ENCODE measurements around the gene WNT1. TPM values are rescaled to one million over a fixed set of nuclear protein-coding genes. Genes with fewer than 3 reads are reported as not detected.

Gene WNT1
- total and polyA plus RNA-seq, 8 donors = not detected

- peak overlapping the region; percentile 26 to 53 (median 40) for H3K4me3 ChIP-seq
- H3K36me3 ChIP-seq = no peaks in the 10 kb centered on the region
- H3K9me3 ChIP-seq = no peaks in the 10 kb centered on the region
- WGBS, 5 donors = 7 to 26% (median 8%) methylated on average over 21 to 50 of the region's 50 CpGs
- H3K27me3 ChIP-seq = peaks cover 32 to 100% (median 88%) of the 10 kb centered on the region in 3 donors
- peaks cover 39 to 54% (median 47%) of the 10 kb centered on the region in 4 donors for H3K4me1 ChIP-seq
- H3K27ac ChIP-seq = no peak overlapping the region
- intact Hi-C loops (cut with DNase I; ENCODE audit: low total_unique reads) = no loop called here
- DNase-seq = peak; percentile 67 to 85
- TF ChIP-seq CTCF (IDR thresholded peaks at IDR 0.05) (peak in 5 of 7 experiments; percentile 38 to 85 (median 59)), POLR2A (IDR thresholded peaks at IDR 0.05) (no peak), EP300 (IDR thresholded peaks at IDR 0.05) (no peak), POLR2AphosphoS5 (IDR thresholded peaks at IDR 0.05) (no peak)
These were observed 536 bp upstream of the WNT1 start for GRCh38 chr12:48977290-48978281.

GRCh38 chr12:48978741-48979601, 849 bp downstream of the WNT1 start:
- Histone ChIP-seq H3K9me3 (no peaks in the 10 kb centered on the region), H3K4me3 (peak overlapping the region; percentile 26 to 53 (median 40)), H3K36me3 (no peaks in the 10 kb centered on the region), H3K4me1 (peaks cover 39 to 46% (median 44%) of the 10 kb centered on the region in 4 donors), H3K27ac (no peak overlapping the region), H3K27me3 (peaks cover 29 to 100% (median 84%) of the 10 kb centered on the region in 3 donors)
- no peak for TF ChIP-seq POLR2A (IDR thresholded peaks at IDR 0.05)
- intact Hi-C loops (cut with DNase I; ENCODE audit: low total_unique reads) = no loop called here
- WGBS, 5 donors = 2 to 4% (median 3%) methylated on average over 25 to 45 of the region's 45 CpGs
- DNase-seq = no peak

- Histone ChIP-seq H3K27ac (peak overlapping the region in 2 of 5 donors; percentile 13 to 40), H3K4me3 (peak overlapping the region; percentile 25 to 53 (median 40)), H3K4me1 (peaks cover 39 to 44% (median 43%) of the 10 kb centered on the region in 4 donors), H3K9me3 (no peaks in the 10 kb centered on the region), H3K27me3 (peaks cover 29 to 100% (median 78%) of the 10 kb centered on the region in 3 donors), H3K36me3 (no peaks in the 10 kb centered on the region)
- intact Hi-C loops (cut with DNase I; ENCODE audit: low total_unique reads) = no loop called here
- 1 to 2% (median 1%) methylated on average over 29 to 55 of the region's 55 CpGs for WGBS, 5 donors
- no peak for TF ChIP-seq EP300 (IDR thresholded peaks at IDR 0.05)
- TF ChIP-seq POLR2AphosphoS5 (IDR thresholded peaks at IDR 0.05) = no peak
- TF ChIP-seq POLR2A (IDR thresholded peaks at IDR 0.05) = no peak
- no peak for TF ChIP-seq CTCF (IDR thresholded peaks at IDR 0.05)
- peak; percentile 53 to 62 for DNase-seq
These were observed 1.7 kb downstream of the WNT1 start for GRCh38 chr12:48979602-48980388.

- no peak for TF ChIP-seq EP300 (IDR thresholded peaks at IDR 0.05)
- no peak for TF ChIP-seq CTCF (IDR thresholded peaks at IDR 0.05)
- TF ChIP-seq POLR2A (IDR thresholded peaks at IDR 0.05) = no peak
- no peak for TF ChIP-seq POLR2AphosphoS5 (IDR thresholded peaks at IDR 0.05)
- 1 to 5% (median 2%) methylated on average over 30 to 46 of the region's 46 CpGs for WGBS, 5 donors
- peak overlapping the region; percentile 25 to 53 (median 40) for H3K4me3 ChIP-seq
- peaks cover 29 to 100% (median 79%) of the 10 kb centered on the region in 3 donors for H3K27me3 ChIP-seq
- H3K4me1 ChIP-seq = peaks cover 39 to 45% (median 43%) of the 10 kb centered on the region in 4 donors
- peak in 1 of 2 donors; percentile 49 for DNase-seq
- intact Hi-C loops (cut with DNase I; ENCODE audit: low total_unique reads) = no loop called here
- H3K9me3 ChIP-seq = no peaks in the 10 kb centered on the region
- H3K36me3 ChIP-seq = no peaks in the 10 kb centered on the region
- peak overlapping the region in 2 of 5 donors; percentile 13 to 40 for H3K27ac ChIP-seq
These were observed 2.3 kb downstream of the WNT1 start for GRCh38 chr12:48980389-48980952.
